Astrocyte (in vitro differentiated cells and primary cell): ENCODE data around the gene NRTN.

Source experiments
- EZH2 ChIP-seq: IDR thresholded peaks from 2 replicates; pipeline ENCODE4 v1.6.1; 2012; ENCODE audit warnings: mild to moderate bottlenecking, low read length, inconsistent platforms; ENCODE audit not compliant: insufficient read depth
- TF ChIP-seq, protein P1 (sequence below): IDR thresholded peaks from 2 replicates; pipeline ENCODE4 v1.5.1; 2011; ENCODE audit warnings: low read depth, mild to moderate bottlenecking, inconsistent platforms, low read length, moderate library complexity; ENCODE audit not compliant: insufficient read depth

- TF ChIP-seq, protein P1, sequence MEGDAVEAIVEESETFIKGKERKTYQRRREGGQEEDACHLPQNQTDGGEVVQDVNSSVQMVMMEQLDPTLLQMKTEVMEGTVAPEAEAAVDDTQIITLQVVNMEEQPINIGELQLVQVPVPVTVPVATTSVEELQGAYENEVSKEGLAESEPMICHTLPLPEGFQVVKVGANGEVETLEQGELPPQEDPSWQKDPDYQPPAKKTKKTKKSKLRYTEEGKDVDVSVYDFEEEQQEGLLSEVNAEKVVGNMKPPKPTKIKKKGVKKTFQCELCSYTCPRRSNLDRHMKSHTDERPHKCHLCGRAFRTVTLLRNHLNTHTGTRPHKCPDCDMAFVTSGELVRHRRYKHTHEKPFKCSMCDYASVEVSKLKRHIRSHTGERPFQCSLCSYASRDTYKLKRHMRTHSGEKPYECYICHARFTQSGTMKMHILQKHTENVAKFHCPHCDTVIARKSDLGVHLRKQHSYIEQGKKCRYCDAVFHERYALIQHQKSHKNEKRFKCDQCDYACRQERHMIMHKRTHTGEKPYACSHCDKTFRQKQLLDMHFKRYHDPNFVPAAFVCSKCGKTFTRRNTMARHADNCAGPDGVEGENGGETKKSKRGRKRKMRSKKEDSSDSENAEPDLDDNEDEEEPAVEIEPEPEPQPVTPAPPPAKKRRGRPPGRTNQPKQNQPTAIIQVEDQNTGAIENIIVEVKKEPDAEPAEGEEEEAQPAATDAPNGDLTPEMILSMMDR: no peak
- no peak for TF ChIP-seq EZH2
Observed at GRCh38 chr19:5814852-5815246, 10.0 kb downstream of the NRTN start.
